ENCODE measurements around the gene ITGA5. TPM values are rescaled to one million over a fixed set of nuclear protein-coding genes. Genes with fewer than 3 reads are reported as not detected.

The ITGA5 gene
- total and polyA plus RNA-seq, 2 experiments from 2014 or later = 52.6 to 55.8 TPM

GRCh38 chr12:54381136-54381535, 37.9 kb downstream of the ITGA5 start:
- H3K36me3 ChIP-seq = no peaks in the 10 kb centered on the region
- no peak overlapping the region for H3K4me3 ChIP-seq
- DNase-seq (ENCODE audit: low read depth in 1 of 2, low spot score in 1 of 2) = no peak
- H3K9me3 ChIP-seq (ENCODE audit: low read depth) = no peaks in the 10 kb centered on the region
- TF ChIP-seq CTCF (IDR thresholded peaks at IDR 0.05; ENCODE audit: low read depth, low read length) = no peak
- no peak overlapping the region for H3K27ac ChIP-seq
- peaks cover 49% of the 10 kb centered on the region for H3K4me1 ChIP-seq (ENCODE audit: low read depth)
- H3K27me3 ChIP-seq = no peaks in the 10 kb centered on the region

GRCh38 chr12:54379398-54380201, 39.5 kb downstream of the ITGA5 start:
- TF ChIP-seq CTCF (IDR thresholded peaks at IDR 0.05; ENCODE audit: low read depth, low read length) = peak; percentile 100
- no peak overlapping the region for H3K27ac ChIP-seq
- no peaks in the 10 kb centered on the region for H3K27me3 ChIP-seq

DNA sequence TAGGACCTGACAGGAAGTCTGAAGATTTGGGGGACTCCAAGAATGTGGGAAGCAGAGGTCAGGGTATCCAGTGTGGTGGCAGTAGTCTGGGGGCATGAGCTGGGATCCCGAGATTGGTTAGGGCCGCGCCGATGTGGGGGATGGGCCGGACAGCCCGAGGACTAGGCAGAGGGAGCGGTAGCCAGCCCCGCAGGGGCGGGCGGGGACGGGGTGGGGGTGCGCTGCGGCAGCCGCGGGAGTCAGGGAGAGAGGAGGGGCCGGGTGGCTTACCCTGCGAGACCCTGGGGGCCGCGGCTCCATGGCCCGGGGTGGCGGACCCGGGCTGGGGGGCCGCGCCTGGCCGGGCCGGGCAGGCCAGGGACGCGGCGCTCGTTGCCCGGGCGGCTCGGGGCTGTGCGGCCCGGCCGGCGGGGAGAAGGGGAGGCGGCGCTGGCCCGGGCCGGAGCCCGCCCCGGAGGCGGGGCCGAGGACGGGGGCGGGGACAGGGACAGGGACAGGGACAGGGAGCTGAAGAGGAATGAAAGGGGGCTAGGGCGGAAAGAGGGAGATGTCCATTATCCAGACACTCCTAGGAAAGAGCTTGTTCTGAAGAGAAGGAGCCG, 40.2 kb downstream of the ITGA5 start:
- H3K36me3 ChIP-seq = no peaks in the 10 kb centered on the region
- TF ChIP-seq CTCF (IDR thresholded peaks at IDR 0.05; ENCODE audit: low read depth, low read length) = no peak
- peaks cover 39% of the 10 kb centered on the region for H3K4me1 ChIP-seq (ENCODE audit: low read depth)
- no peak overlapping the region for H3K27ac ChIP-seq
- H3K27me3 ChIP-seq = no peaks in the 10 kb centered on the region
- H3K4me3 ChIP-seq = peak overlapping the region; percentile 39
- no peaks in the 10 kb centered on the region for H3K9me3 ChIP-seq (ENCODE audit: low read depth)
- peak; percentile 55 to 76 for DNase-seq (ENCODE audit: low read depth in 1 of 2, low spot score in 1 of 2)

More at GRCh38 chr12:54379398-54380201, 39.5 kb downstream of the ITGA5 start:
- Histone ChIP-seq H3K9me3 (ENCODE audit: low read depth) (no peaks in the 10 kb centered on the region), H3K36me3 (no peaks in the 10 kb centered on the region), H3K4me3 (peak overlapping the region; percentile 39), H3K4me1 (ENCODE audit: low read depth) (peaks cover 41% of the 10 kb centered on the region)
- peak; percentile 89 to 94 for DNase-seq (ENCODE audit: low read depth in 1 of 2, low spot score in 1 of 2)

GRCh38 chr12:54377797-54378515, 41.1 kb downstream of the ITGA5 start:
- Histone ChIP-seq H3K27ac (no peak overlapping the region), H3K9me3 (ENCODE audit: low read depth) (no peaks in the 10 kb centered on the region), H3K36me3 (no peaks in the 10 kb centered on the region), H3K27me3 (no peaks in the 10 kb centered on the region), H3K4me3 (no peak overlapping the region), H3K4me1 (ENCODE audit: low read depth) (peaks cover 39% of the 10 kb centered on the region)
- TF ChIP-seq CTCF (IDR thresholded peaks at IDR 0.05; ENCODE audit: low read depth, low read length) = no peak
- DNase-seq (ENCODE audit: low read depth in 1 of 2, low spot score in 1 of 2) = no peak

DNA sequence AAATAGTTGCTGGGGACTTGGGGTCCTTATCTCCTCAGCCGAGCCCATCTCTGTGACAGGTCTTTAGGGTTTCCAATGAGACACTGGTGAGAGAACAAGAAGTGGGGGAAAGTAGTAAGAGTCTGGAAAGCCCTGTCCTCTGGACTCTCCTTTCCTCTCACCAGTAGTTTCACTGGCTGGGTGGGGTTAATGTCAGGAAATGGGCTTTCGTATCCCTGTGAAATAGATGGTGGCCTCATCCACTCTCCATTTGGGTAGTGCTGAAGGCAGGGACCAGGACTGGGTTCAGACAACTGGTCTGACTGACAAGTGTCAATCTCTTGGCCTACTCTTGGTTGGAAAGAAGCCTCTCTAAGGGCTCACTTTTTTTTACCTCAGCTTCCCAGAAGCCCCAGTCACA, 42.1 kb downstream of the ITGA5 start:
- Histone ChIP-seq H3K27ac (peak overlapping the region; percentile 27), H3K4me3 (no peak overlapping the region), H3K9me3 (ENCODE audit: low read depth) (no peaks in the 10 kb centered on the region), H3K27me3 (no peaks in the 10 kb centered on the region), H3K36me3 (no peaks in the 10 kb centered on the region), H3K4me1 (ENCODE audit: low read depth) (peaks cover 41% of the 10 kb centered on the region)
- TF ChIP-seq CTCF (IDR thresholded peaks at IDR 0.05; ENCODE audit: low read depth, low read length) = no peak
- no peak for DNase-seq (ENCODE audit: low read depth in 1 of 2, low spot score in 1 of 2)

All from cardiac muscle cell (in vitro differentiated cells and primary cell).